ENCODE data around the gene ZFHX3.

ZFHX3 gene

GRCh38 chr16:72937360-72937759 is 110.6 kb downstream of the ZFHX3 start:
- in situ Hi-C loops (cut with HindIII; ENCODE audit: low sequenced_read_pairs): no loop called here

- in situ Hi-C loops (cut with HindIII; ENCODE audit: low sequenced_read_pairs): no loop called here
Measured at GRCh38 chr16:72936408-72936807, 111.5 kb downstream of the ZFHX3 start.

DNA sequence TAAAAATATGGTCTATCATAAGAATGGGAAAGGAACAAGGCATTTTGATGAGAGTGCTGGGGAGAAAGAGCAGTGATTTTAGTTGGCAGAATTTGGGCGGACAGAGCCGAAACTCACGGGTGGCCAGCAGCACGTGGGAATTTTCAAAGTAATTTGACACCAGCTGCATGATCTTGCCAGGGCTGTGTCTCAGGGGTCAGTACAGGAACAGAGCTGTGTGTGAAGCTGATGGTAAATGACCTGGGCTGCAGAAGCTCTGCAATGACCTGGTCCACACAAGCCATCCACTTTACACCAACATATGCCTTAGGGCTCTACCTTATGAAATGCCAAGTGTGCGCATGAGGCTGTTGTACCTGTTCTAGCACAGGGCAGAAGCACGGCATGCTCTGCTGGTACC is 112.0 kb downstream of the ZFHX3 start:
- in situ Hi-C loops (cut with HindIII; ENCODE audit: low sequenced_read_pairs): no loop called here

DNA sequence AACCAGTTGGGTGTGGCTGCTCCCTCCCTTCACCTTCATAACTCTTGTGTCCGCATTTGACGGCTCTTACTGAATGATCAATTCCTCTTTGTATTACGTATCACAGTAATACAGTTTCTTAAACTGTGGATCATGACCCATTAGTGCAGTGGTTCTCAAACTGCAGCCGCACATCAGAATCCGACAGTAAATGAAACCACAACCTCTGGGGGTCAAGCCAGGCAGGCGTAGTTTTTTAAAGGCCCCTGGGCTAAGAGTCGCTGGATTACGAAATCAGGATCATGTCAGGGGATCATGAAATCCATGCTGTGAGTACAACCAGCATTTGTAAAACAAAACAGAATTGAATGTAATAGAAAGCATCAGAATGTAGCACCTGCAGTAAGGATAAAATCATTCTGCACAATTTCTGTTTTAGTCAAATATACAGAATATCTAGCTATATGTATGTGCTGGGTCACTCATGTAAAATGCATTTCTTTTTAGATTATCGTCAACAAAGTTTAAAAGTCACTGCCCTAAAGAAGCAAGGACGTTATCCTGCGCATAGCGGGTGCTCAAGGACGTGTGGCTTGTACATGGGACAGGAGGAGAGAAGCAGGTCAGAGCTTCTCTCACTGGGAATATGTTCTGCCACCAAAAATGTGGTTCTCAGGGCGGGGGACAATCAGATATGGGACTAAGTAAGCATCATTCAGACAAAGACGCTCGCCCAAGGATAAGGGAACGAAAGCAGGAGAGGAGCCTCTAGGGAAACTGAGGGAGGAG is 113.1 kb downstream of the ZFHX3 start:
- in situ Hi-C loops (cut with HindIII; ENCODE audit: low sequenced_read_pairs): loop anchor here (5.0 kb wide), 1 partner anchor 67 kb away; no protein-coding TSS in a partner anchor

DNA sequence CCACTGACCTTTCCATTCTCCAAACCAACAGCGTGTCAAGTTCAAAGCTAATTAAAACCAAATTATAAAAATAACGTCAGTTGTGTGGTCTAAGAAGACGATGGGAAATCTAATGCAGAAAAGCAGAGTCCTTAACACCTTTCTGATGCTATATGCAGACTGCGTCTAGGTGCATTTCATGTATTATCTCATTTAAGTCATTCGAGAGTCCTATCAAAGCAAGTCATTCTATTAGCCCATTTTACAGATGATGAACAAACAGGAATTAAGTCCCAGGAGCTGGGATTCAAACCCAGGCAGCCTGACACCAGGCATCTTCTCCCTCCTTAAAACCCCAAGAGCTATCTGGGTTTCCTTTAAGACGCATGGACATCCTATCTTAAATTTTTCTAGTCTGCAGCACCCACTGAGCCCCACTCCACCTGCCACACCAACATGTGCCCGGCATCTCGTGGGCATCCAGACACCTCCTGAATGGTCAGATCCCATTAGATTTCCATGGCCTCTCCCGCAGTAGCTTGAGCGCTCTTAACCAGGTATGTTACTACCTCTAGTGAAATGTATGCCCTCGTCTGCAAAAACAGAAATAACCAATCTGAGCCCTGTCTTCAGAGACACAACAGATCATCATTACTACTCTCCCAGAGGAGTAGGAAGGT is 115.1 kb downstream of the ZFHX3 start:
- in situ Hi-C loops (cut with HindIII; ENCODE audit: low sequenced_read_pairs): loop anchor here (5.0 kb wide), 1 partner anchor 69 kb away; no protein-coding TSS in a partner anchor

- in situ Hi-C loops (cut with HindIII; ENCODE audit: low sequenced_read_pairs): loop anchor here (5.0 kb wide), 1 partner anchor 70 kb away; no protein-coding TSS in a partner anchor
Measured at GRCh38 chr16:72932050-72932449, 115.9 kb downstream of the ZFHX3 start.

- in situ Hi-C loops (cut with HindIII; ENCODE audit: low sequenced_read_pairs): loop anchor here (5.0 kb wide), 1 partner anchor 72 kb away; no protein-coding TSS in a partner anchor
Measured at GRCh38 chr16:72930396-72930795, 117.5 kb downstream of the ZFHX3 start.

- in situ Hi-C loops (cut with HindIII; ENCODE audit: low sequenced_read_pairs): no loop called here
Measured at GRCh38 chr16:72928090-72928981, 119.6 kb downstream of the ZFHX3 start.

DNA sequence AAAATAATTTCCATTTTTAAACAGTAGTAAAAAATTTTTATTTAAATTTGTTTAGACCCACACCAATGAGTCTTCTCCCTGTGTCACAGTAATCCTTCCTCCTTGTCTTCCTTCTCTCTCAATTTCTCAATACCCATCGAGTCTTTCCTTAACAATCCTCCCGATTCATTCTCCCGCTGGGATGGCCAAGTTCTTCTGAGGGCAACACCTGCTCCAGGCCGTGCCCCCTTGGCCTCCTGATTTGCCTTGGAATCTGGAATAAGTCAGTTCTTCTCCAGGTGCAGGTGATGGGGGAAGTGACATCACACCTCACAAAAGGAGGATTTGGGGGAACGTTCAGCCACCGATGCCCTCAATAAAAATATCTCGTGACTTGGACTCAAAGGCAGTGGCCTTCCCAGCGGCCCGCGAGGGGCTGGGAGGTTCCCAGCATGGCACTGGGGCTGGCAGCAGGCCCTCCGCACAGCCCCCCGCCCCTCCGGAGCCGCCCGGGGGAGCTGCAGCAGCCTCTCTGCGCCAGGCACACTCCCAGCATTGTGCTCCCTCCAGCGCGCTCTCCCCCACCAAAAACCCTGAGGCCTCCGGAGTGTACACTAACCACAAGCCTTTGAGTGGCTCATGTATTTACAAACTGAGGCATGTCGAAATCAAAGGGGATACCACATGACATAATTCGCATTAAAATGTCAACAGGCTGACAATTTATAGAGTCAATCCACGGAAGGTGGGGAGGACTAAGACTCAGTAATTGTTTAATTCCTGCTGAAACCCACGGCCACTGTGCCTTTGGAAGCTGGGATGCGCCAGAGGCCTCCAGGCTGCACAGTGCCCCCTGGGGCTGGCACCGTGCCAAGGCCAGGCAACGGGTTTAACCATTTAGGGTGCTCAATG is 120.5 kb downstream of the ZFHX3 start:
- in situ Hi-C loops (cut with HindIII; ENCODE audit: low sequenced_read_pairs): no loop called here

DNA sequence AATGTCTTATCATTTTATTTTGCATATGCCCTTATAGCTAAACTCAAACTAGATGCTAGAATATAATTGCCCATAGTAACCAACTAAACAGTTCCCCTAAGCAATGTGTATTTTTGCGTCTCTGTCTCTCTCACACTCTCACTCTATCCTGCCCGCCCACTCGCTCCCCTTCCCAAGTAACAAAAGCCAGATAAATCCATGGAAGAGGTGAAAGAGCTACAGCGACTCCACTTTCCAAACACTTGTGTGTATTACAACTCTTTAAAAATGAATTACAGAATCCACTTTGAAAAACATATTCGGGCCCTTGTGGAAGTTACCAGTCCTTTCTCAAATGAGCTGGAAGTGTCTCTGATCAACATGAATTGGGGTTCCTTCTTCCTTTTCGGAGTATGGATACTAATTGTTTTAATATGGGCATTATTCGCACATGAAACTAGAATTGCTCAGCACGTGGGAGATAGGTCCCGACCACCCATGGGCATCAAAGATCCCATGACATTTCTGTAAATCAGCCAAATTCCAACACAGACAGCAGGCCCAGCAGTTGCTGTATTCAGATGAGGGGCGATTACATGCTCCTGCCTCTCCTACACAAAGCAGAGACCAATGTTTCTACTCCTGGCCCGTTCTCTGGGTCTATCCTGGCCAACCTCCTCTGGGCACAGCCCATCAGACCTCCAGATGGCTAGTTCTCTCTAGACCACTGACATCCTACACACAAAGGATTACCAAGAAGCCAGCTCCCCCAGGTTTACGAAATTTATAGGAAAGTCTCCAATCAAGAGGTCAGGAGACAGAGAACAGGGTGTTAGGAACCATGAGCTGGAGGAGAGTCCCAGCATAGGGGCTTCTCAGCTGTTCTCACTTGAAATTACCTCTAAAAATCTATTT is 121.5 kb downstream of the ZFHX3 start:
- in situ Hi-C loops (cut with HindIII; ENCODE audit: low sequenced_read_pairs): no loop called here

DNA sequence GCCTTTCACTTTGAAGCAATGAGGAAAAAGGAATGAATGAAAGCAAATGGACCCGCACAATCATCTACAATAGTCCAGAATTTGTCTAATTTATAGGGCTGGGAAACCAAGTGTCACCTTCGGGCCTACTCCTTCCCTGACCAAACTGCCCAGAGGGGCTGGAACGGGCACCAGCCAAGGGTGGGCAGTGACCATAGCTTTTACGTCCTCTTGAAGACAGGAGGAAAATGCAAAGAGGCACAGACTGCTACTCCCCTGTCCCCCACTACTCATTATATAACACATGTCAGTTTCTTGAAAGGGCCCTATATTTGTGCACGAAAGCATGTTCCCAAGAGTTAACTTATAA is 122.3 kb downstream of the ZFHX3 start:
- in situ Hi-C loops (cut with HindIII; ENCODE audit: low sequenced_read_pairs): no loop called here

DNA sequence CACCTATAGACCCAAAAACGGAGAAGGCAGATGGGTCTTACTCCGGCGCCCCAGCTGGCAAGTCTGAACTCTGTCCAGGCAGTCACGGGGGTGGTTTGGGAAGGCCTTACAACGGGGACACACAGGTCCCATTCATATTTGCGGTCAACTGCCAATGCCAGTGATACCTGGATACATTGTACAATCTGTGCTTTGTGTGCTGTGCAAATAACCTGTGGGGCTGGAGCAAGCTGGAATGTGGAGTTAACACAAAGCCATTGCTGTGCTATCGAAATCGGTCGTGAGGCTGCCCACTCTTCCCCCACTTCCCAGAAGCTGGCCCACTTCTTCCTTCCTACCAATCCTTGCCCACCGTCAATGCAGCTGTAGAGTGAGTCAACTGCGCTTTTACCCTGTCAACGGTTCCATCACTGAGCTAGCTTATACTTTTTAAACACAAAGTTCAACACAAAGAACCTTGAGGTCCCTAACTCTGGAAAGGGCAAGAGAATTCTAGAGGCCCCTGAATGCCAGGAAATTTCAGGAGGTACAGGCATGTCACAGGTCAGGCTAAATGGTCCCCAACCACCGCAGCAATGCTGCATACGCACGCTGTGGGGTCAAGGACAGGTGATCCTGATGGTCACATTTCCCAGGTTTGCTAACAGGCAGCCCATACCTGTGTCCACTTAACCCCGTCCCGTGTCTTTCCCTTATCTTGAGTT is 122.8 kb downstream of the ZFHX3 start:
- in situ Hi-C loops (cut with HindIII; ENCODE audit: low sequenced_read_pairs): no loop called here

GRCh38 chr16:72924537-72924926 is 123.4 kb downstream of the ZFHX3 start:
- in situ Hi-C loops (cut with HindIII; ENCODE audit: low sequenced_read_pairs): no loop called here

- in situ Hi-C loops (cut with HindIII; ENCODE audit: low sequenced_read_pairs): no loop called here
Measured at GRCh38 chr16:72923757-72924156, 124.2 kb downstream of the ZFHX3 start.

GRCh38 chr16:72922714-72923113 is 125.2 kb downstream of the ZFHX3 start:
- in situ Hi-C loops (cut with HindIII; ENCODE audit: low sequenced_read_pairs): no loop called here

DNA sequence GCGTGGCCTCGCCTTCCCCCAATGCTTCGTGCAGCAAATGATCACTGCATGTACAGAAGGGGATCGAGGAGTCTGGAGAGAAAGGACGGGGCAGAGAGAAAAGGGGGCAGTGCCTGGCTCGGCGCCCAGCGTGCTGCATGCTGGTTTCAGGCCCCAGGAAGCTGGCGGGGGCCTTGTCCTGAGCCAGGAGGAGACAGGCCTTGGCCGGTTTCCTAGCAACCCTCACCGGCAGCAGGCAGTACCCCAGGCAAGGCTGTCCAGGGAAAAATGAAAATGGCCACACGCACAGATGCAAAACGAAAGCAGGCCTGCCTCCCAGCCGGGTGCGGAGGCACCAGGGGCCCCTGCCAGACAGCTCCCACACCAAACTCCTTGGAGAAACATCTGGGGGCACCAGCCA is 126.3 kb downstream of the ZFHX3 start:
- in situ Hi-C loops (cut with HindIII; ENCODE audit: low sequenced_read_pairs): no loop called here

DNA sequence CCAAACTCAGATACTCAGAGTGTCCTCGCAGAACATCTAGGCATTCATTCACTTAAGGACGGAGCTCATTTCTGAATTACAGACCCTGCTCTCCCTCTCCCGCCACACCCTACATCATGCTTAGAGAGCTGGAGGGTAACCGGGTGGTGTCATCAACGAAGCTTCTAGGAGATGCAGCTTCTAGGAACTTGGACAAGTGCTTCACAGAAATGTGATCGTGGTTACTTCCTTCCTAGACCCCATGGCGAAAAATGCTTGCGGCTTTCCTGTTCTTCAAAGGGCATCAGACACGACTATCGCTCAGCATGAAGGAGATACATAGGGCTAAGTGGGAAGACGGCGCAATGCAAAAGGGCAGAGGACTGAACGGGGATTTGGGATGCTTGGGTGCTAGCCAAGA is 126.8 kb downstream of the ZFHX3 start:
- in situ Hi-C loops (cut with HindIII; ENCODE audit: low sequenced_read_pairs): no loop called here

DNA sequence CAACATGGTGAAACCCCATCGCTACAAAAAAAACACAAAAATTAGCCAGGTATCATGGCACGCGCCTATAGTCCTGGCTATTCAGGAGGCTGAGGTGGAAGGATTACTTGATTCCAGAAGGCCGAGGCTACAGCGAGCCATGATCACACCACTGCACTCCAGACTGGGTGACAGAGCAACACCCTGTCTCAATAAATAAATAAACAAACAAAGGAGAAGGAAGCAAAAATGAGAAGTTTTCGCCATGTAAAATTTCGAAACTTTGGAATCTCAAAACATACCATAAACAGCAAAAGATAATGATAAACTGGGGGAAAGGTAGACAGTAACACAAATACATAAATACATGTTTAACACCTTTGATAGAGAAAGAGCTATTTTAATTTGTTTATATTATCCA is 130.9 kb downstream of the ZFHX3 start:
- in situ Hi-C loops (cut with HindIII; ENCODE audit: low sequenced_read_pairs): no loop called here

GRCh38 chr16:72915331-72915730 is 132.6 kb downstream of the ZFHX3 start:
- in situ Hi-C loops (cut with HindIII; ENCODE audit: low sequenced_read_pairs): no loop called here
